ENCODE results near the gene UFM1. TPM values are rescaled to one million over a fixed set of nuclear protein-coding genes. Genes with fewer than 3 reads are reported as not detected.
"Not testable (repeated sequence)": the region's sequence is repeated elsewhere in the genome, so short reads cannot be mapped to it uniquely, and the experiment has no call there.

The UFM1 gene
- total RNA-seq, 2 donors from 2014 or later = 41.6 to 56.4 TPM

DNA sequence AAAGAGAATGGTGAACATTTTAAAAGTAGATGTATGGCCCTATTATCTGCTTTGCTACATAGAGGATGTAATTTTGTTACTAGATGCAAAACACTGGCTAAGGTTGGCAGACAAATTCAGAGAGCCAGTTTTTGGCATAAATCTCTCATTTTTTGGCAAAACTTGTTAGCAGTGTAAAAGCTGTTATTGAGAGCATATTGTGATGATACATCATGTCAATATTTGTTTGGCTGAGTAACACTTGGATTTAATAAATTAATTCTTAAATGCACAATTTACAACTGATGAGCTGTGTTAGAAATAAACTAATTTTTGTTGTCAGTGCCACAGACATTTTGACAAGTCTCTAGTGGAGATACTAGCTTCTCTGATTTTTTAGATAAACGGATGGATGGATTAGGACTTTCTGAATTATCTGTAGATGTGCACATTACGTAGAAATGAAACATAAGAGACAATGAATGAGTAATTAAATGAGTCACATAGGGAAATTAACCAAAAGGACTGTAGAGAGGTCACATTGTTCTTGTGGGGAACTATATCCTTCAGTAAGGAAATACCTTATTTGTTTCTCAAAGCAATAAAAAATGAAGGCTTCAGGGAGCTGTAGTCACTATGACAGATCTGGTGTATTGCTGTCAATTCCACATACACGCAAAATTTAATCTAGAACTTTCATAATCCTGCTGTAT is 17.4 kb downstream of the UFM1 start:
- DNase-seq = no peak
- TF ChIP-seq, protein P1, sequence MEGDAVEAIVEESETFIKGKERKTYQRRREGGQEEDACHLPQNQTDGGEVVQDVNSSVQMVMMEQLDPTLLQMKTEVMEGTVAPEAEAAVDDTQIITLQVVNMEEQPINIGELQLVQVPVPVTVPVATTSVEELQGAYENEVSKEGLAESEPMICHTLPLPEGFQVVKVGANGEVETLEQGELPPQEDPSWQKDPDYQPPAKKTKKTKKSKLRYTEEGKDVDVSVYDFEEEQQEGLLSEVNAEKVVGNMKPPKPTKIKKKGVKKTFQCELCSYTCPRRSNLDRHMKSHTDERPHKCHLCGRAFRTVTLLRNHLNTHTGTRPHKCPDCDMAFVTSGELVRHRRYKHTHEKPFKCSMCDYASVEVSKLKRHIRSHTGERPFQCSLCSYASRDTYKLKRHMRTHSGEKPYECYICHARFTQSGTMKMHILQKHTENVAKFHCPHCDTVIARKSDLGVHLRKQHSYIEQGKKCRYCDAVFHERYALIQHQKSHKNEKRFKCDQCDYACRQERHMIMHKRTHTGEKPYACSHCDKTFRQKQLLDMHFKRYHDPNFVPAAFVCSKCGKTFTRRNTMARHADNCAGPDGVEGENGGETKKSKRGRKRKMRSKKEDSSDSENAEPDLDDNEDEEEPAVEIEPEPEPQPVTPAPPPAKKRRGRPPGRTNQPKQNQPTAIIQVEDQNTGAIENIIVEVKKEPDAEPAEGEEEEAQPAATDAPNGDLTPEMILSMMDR (IDR thresholded peaks at IDR 0.05) = no peak
- H3K27me3 ChIP-seq = no peaks in the 10 kb centered on the region
- intact Hi-C loops (cut with DNase I) = no loop called here
- no peak overlapping the region for H3K4me3 ChIP-seq
- H3K9ac ChIP-seq (ENCODE audit: low read depth in 2 of 2, low read length in 2 of 2) = no peak overlapping the region
- H3K27ac ChIP-seq = no peak overlapping the region
- H3K9me3 ChIP-seq = no peaks in the 10 kb centered on the region
- no peaks in the 10 kb centered on the region for H3K4me1 ChIP-seq
- H3K36me3 ChIP-seq = no peaks in the 10 kb centered on the region

DNA sequence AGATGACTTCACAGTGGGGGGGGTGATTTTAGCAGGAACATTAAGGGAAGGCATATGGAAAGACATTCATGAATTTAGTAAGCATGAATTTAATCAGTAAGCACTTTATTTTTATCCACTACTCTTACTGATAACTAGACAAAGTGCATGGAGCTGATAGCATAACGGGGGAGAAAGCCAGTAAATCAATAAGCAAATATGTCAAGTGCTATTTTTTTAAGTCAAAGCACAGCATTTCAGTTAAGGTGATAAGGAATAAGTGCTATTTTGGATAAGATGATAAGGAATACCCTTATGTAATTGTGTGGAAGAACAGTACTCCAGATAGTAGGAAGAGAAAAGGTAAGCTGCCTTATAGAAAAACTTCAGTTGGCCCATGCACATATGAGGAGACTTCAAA is 19.4 kb downstream of the UFM1 start:
- H3K27me3 ChIP-seq = no peaks in the 10 kb centered on the region
- H3K9me3 ChIP-seq = no peaks in the 10 kb centered on the region
- H3K9ac ChIP-seq (ENCODE audit: low read depth in 2 of 2, low read length in 2 of 2) = no peak overlapping the region
- no peaks in the 10 kb centered on the region for H3K36me3 ChIP-seq
- H3K27ac ChIP-seq = no peak overlapping the region
- H3K4me1 ChIP-seq = no peaks in the 10 kb centered on the region
- TF ChIP-seq, protein P1 (IDR thresholded peaks at IDR 0.05) = no peak
- H3K4me3 ChIP-seq = no peak overlapping the region
- no peak for DNase-seq
- intact Hi-C loops (cut with DNase I) = no loop called here

GRCh38 chr13:38370096-38370495 is 20.4 kb downstream of the UFM1 start:
- H3K9ac ChIP-seq (ENCODE audit: low read depth in 2 of 2, low read length in 2 of 2); H3K4me1 ChIP-seq; intact Hi-C loops (cut with DNase I); H3K4me3 ChIP-seq; H3K9me3 ChIP-seq; H3K36me3 ChIP-seq; DNase-seq; H3K27me3 ChIP-seq; H3K27ac ChIP-seq: not testable (repeated sequence)

- H3K9me3 ChIP-seq = no peaks in the 10 kb centered on the region
- DNase-seq = no peak
- no peaks in the 10 kb centered on the region for H3K27me3 ChIP-seq
- no peaks in the 10 kb centered on the region for H3K36me3 ChIP-seq
- no peak overlapping the region for H3K4me3 ChIP-seq
- intact Hi-C loops (cut with DNase I) = no loop called here
- TF ChIP-seq, protein P1 (IDR thresholded peaks at IDR 0.05) = no peak
- no peak overlapping the region for H3K9ac ChIP-seq (ENCODE audit: low read depth in 2 of 2, low read length in 2 of 2)
- no peak overlapping the region for H3K27ac ChIP-seq
- no peaks in the 10 kb centered on the region for H3K4me1 ChIP-seq
Measured at GRCh38 chr13:38372820-38373383, 23.3 kb downstream of the UFM1 start.

GRCh38 chr13:38376546-38376945 is 26.9 kb downstream of the UFM1 start:
- Histone ChIP-seq H3K9me3 (no peaks in the 10 kb centered on the region), H3K27me3 (no peaks in the 10 kb centered on the region), H3K27ac (no peak overlapping the region), H3K9ac (ENCODE audit: low read depth in 2 of 2, low read length in 2 of 2) (no peak overlapping the region), H3K36me3 (no peaks in the 10 kb centered on the region), H3K4me1 (no peaks in the 10 kb centered on the region), H3K4me3 (no peak overlapping the region)
- TF ChIP-seq, protein P1 (IDR thresholded peaks at IDR 0.05) = no peak
- intact Hi-C loops (cut with DNase I) = no loop called here
- DNase-seq = no peak

- H3K27me3 ChIP-seq = no peaks in the 10 kb centered on the region
Measured at GRCh38 chr13:38381890-38382289, 32.2 kb downstream of the UFM1 start.

More at GRCh38 chr13:38381890-38382289, 32.2 kb downstream of the UFM1 start:
- Histone ChIP-seq H3K4me1 (no peaks in the 10 kb centered on the region), H3K36me3 (no peaks in the 10 kb centered on the region), H3K9ac (ENCODE audit: low read depth in 2 of 2, low read length in 2 of 2) (no peak overlapping the region), H3K4me3 (no peak overlapping the region), H3K27ac (no peak overlapping the region), H3K9me3 (no peaks in the 10 kb centered on the region)
- DNase-seq = no peak
- intact Hi-C loops (cut with DNase I) = no loop called here
- TF ChIP-seq, protein P1 (IDR thresholded peaks at IDR 0.05) = no peak

All from colonic mucosa (tissue), 4 donors.